GM10266 (cell line): ENCODE measurements around the gene ROPN1B.
"Not testable (repeated sequence)": the region's sequence is repeated elsewhere in the genome, so short reads cannot be mapped to it uniquely, and the experiment has no call there.

Experiments used
- DNase-seq: peaks from one replicate; pipeline ENCODE4 v3.0.0; 2012; ENCODE audit errors: extremely low spot score
- TF ChIP-seq, protein P1 (sequence below): IDR thresholded peaks from 2 replicates; pipeline ENCODE4 v1.5.1; 2012; ENCODE audit warnings: mild to moderate bottlenecking, low read depth; ENCODE audit not compliant: control insufficient read depth, insufficient read depth; ENCODE audit errors: missing control alignments

The ROPN1B gene

DNA sequence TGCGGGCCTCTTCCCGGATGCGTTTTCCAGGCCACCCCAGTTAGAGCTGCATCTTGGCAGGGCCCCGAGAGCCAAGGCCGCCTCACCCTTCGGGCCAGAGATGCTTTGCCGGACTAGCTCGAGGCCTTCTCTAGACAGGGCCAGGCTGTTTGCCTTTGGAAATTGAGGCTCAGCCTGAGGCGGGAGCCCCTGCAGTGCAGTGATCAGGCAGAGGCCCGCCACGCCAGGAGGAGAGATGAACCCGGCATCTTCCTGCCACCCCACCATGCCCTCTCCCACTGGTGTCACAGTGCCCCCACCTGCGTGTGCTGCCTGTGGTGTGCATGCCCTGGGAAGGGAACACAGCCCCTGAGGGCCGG lies 8.9 kb upstream of the ROPN1B start:
- TF ChIP-seq, protein P1, sequence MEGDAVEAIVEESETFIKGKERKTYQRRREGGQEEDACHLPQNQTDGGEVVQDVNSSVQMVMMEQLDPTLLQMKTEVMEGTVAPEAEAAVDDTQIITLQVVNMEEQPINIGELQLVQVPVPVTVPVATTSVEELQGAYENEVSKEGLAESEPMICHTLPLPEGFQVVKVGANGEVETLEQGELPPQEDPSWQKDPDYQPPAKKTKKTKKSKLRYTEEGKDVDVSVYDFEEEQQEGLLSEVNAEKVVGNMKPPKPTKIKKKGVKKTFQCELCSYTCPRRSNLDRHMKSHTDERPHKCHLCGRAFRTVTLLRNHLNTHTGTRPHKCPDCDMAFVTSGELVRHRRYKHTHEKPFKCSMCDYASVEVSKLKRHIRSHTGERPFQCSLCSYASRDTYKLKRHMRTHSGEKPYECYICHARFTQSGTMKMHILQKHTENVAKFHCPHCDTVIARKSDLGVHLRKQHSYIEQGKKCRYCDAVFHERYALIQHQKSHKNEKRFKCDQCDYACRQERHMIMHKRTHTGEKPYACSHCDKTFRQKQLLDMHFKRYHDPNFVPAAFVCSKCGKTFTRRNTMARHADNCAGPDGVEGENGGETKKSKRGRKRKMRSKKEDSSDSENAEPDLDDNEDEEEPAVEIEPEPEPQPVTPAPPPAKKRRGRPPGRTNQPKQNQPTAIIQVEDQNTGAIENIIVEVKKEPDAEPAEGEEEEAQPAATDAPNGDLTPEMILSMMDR = no peak
- peak; percentile 20 for DNase-seq

DNA sequence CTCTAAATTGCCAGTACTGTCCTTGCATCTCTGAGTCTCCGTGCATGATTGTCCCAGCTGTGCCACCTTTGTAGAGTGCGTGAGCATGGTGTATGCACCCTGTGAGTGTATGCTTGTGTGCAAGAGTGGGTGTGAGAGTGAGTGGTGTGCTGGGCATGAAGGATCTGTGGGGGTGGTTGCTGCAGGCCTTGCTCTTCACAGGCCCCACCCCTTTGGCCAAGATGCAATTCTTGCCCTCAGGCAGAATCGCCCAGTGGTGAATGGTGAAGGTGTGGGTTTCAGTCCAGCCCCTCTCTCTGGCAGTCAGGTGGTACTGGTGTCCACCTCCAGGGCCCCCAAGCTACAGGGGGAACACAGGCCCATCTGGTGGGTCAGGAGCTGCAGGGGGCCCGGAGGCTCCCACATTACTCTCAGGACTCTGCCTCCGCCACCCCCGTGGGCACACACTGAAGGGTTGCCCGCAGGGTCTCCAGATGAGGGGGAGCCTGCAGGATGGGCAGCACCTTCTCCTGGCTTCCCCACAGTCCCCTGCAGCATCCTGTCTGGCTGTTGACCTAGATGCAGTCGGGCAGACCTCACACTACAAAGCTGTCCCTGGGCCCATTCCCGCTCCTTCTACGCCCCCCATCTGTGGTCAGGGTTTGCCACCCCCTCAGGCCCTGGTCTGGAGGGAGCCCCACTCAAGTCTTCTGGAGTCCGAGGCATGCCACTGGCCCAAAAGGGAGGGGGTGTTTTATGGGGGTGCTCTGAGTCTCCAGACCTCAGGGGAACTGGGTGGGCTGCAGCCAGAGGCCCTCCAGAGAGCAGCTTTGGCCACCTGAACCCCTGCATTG lies 8.3 kb upstream of the ROPN1B start:
- DNase-seq = no peak
- TF ChIP-seq, protein P1 = no peak

DNA sequence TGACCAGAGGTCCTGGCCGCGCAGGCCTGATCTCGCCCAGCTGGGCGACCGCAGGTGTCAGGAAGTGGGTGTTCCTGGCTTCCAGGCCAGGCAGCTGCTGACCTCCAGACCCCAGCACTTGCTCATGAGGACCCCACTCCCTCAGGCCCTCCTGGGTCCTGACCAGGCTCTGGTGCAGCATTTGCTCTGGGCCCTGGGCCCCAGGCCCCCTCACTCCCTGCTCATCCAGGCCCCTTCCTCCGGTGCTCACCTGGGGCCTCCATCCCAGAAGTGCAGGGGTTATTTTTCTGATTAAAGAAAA lies 7.7 kb upstream of the ROPN1B start:
- no peak for DNase-seq
- TF ChIP-seq, protein P1 = no peak

DNA sequence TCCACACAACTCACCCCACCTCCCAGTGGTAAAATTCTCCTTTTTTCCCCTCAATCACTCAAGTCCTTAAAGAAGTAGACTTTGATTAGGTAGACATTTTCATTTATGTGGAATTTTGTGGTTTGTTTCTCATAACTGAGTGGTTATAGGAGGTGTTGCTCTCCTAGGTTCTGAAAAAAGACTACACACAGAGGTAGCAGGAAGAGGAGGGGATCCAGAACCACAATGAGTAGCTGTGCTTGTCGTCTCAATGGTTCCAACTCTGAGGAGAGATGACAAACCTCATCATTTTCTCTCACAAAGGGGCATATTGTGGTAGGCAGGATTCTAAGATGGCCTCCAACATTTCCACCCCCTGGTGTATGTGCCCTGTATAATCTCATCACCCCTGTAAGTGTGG lies 5.1 kb upstream of the ROPN1B start:
- DNase-seq = not testable (repeated sequence)

DNA sequence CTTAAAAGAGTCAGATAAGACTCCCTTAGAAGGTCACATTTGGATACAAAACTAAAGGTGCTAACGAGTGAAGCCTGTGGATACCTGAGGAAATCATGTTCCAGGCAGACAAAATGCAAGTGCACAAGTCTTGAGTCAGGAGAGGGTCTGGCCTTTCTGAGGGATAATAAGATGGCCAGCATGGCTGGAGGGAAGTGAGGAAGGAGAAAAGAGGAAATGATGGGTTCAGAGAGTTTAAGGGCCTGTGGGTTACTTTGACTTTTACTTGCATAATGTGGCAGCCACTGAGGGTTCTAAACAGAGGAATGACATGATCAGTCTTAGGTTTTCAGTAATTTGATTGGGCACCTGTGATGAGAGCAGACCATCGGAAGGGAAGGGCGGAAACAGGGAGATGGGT lies 3.5 kb upstream of the ROPN1B start:
- TF ChIP-seq, protein P1 = no peak
- DNase-seq = no peak

DNA sequence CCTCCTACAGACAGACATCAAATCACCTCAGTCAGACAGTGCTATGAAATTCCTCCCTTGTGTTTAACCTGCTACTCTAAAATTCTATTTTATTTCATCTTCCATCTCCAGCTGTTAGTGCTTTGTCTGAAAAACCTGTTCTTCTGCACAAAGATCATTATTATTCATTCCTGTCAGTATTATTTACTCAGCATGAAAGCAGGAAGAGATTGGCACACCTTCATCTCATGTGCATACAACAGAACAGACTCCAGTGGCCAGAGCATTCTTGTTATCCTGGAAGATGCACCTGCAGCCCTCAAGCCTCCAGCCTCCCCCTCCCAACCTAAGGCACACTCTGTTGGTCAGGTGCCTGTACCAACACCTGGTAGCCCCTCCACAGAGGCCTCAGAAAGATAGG lies 1.8 kb upstream of the ROPN1B start:
- DNase-seq = no peak
- TF ChIP-seq, protein P1 = no peak

DNA sequence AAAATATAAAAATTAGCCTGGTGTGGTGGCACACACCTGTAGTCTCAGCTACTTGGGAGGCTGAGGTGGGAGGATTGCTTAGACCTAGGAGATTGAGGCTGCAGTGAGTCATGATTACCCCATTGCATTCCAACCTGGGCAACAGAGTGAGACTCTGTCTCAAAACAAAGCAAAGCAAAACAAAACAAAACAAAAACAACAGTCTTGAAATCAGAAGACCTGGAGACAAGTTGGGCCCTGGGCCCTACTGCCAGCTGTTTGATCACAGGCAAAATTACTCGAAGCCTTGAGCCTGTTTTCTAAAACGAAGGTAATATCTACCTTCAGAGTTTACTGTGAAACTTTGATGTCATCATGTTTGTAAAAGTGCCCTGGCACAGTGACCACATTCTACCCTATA lies 857 bp upstream of the ROPN1B start:
- DNase-seq = not testable (repeated sequence)

DNA sequence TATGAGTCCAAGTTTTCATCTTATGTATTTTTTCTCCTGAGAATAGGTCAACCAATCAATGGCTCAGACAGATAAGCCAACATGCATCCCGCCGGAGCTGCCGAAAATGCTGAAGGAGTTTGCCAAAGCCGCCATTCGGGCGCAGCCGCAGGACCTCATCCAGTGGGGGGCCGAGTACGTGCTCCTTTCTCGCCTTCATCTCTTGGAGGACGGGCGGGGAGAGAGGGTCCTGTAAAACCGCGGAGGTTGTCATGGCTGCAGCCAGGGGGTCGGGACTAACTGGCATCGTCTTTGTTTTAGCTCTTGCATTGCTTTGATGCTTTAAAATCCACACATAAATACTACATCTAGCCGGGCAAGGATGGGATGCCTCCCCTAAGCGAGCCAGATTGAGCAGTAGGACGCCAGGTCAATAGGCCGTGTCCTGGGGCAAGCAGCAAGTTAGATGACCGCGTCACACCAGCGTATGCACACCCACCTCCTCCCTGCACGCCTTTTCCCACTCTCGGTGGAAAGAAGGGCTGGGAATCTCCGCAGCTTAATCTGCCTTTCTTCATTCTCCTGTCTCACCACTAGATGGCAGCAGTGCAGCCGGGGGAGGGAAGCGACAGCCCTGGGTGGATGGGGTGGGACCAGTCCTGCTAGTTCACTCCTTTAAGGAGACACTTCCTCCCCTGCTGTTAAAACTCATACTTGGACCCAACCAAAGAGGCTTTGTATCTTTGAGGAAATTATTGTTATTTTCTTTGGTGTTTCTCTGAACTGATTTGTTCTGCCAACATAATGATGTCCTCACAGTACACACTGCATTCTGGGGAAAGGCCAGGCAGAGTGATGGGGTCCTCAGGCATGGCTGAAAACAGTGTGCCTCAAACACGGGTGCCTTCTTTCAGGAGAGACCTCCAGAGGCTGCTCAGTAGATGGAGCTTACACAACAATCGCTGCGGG lies 3.3 kb downstream of the ROPN1B start:
- DNase-seq = not testable (repeated sequence)
- TF ChIP-seq, protein P1 = peak; percentile 64

DNA sequence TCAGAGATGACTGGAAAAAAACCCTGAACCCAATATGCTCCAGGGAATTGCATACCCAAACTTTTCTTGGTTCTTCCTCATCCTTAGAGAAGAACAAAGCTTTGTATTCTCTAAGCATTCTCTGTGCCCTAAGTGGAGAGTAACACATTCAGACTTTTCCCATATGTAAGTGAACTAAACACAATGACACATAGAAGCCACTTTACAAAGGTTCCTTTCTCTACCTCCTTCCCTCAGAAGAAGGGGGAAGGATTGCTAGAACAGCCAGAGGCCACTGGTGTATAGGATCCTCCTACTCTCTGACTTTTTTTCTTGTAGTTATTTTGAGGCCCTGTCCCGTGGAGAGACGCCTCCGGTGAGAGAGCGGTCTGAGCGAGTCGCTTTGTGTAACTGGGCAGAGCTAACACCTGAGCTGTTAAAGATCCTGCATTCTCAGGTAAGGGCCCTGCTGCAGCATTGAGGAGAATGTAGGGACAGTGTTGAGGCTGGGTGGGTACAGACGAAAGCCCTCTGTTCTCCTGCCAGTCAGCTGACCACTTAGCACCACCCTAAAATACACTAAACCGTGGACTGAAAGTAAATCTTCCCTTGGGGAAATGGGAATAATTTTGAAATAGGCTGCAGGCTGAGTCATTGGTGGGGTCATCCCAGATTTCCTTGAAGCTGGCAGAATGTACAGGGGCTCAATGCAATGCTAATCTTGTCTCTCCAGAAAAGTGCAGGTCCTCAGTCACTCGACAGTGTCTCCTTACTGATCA lies 6.4 kb downstream of the ROPN1B start:
- not testable (repeated sequence) for DNase-seq

DNA sequence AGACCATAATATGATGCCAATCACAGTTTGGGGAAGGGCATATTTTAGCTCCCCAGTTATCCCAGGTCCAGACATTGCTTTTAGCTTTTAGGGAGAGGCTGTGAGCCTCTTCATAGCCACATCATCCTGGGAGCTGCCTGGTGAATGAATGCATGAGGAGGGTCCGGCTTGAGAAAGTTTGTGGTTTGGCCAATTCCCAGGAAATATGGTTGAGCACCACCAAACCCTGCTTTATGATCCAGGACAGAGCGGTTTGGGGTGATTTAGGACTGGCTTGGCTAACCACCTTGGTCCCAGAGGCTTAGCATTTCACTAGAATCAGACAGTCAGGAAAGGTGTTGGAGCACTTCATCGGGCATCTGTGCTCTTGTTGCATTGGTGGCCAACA lies 7.0 kb downstream of the ROPN1B start:
- DNase-seq = not testable (repeated sequence)

DNA sequence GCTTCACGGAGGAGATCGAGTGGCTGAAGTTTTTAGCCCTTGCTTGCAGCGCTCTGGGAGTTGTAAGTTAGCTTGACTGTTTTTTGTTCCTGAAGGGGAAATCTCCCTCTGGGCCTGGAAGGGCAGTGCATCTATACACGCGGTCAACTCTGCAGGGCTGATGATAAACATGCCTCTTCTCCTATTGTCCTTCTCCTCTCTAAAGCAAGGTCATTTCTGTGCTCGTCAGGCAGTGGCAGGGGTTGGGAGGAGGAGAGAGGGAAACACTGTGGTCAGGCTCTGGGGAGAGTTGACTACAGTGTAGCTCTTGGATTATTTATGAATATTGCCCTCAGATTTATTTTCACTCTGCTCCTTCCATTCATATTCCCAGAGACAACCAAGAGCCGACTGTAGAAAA lies 8.1 kb downstream of the ROPN1B start:
- not testable (repeated sequence) for DNase-seq
